A549 (cell line): ENCODE measurements around the gene LMF2. TPM values are rescaled to one million over a fixed set of nuclear protein-coding genes. Genes with fewer than 3 reads are reported as not detected.

Source experiments
- ATAC-seq, 2 experiments: fragments of 200-7000 bp in 1 of 2; fragments of >200 bp in 1 of 2; cut with Nextera tagmentation in 1 of 2; cut with Tn5 transposase in 1 of 2; 3 replicates each; pipeline versions ENCODE4 v1.8.0 to v1.9.1; 2018 to 2020; ENCODE audit warnings: mild to moderate bottlenecking in 1 of 2, moderate library complexity in 1 of 2
- CTCF ChIA-PET: fragments of 300-600 bp; sonication (Branson Sonifier 250); formaldehyde crosslinking; extraction: SDS; loops from one replicate; lab custom pipeline; 2021; ENCODE audit warnings: antibody characterized with exemption, inconsistent platforms; lab: Yijun Ruan, JAX
- POLR2A ChIA-PET: fragments of 350-600 bp; formaldehyde crosslinking; extraction: SDS; loops from one replicate; lab custom pipeline; 2021; ENCODE audit warnings: antibody characterized with exemption, inconsistent platforms; lab: Yijun Ruan, JAX
- DNase-seq, 2 experiments: peaks; one replicate each; pipeline versions ENCODE4 v3.0.0 to v3.0.0-alpha.2; 2011 to 2016; ENCODE audit warnings: low read depth in 1 of 2, low spot score in 1 of 2
- FAIRE-seq: peaks from 2 replicates; lab custom pipeline; 2011; peaks lifted over from hg19 to GRCh38; lab: Jason Lieb, UNC
- H3K27ac ChIP-seq, 2 experiments: fragments of >200 bp; sonication (Bioruptor Twin); formaldehyde crosslinking; 3 replicates each; pipeline ENCODE4 v1.5.1; 2016 to 2017
- H3K4me1 ChIP-seq: fragments of >200 bp; sonication (Bioruptor Twin); formaldehyde crosslinking; 3 replicates; pipeline ENCODE4 v1.6.1; 2016
- H3K4me2 ChIP-seq: fragments of >200 bp; sonication (Bioruptor Twin); formaldehyde crosslinking; 3 replicates; pipeline ENCODE4 v1.6.1; 2016
- H3K4me3 ChIP-seq: fragments of >200 bp; sonication (Bioruptor Twin); formaldehyde crosslinking; 3 replicates; pipeline ENCODE4 v1.5.1; 2016
- H3K9me3 ChIP-seq: fragments of >200 bp; sonication (Bioruptor Twin); formaldehyde crosslinking; 3 replicates; pipeline ENCODE4 v1.6.1; 2016
- CHD2 ChIP-seq: fragments of 150-350 bp; IDR thresholded peaks from 2 replicates; pipeline ENCODE4 v1.6.1; 2014; ENCODE audit warnings: low read length; ENCODE audit not compliant: partially characterized antibody
- CHD4 ChIP-seq: fragments of 200-600 bp; sonication (generic); IDR thresholded peaks from 2 replicates; pipeline ENCODE4 v1.6.1; 2016; ENCODE audit warnings: antibody characterized with exemption, mild to moderate bottlenecking, borderline replicate concordance
- EHMT2 ChIP-seq: fragments of 200-600 bp; sonication (generic); IDR thresholded peaks from 2 replicates; pipeline ENCODE4 v1.6.1; 2016; ENCODE audit warnings: antibody characterized with exemption, low read depth, mild to moderate bottlenecking, moderate library complexity
- FOSB ChIP-seq: fragments of 250-450 bp; sonication (Bioruptor Pico); IDR thresholded peaks from 2 replicates; pipeline ENCODE4 v1.5.0; 2020; ENCODE audit warnings: mild to moderate bottlenecking, moderate library complexity
- GATA3 ChIP-seq: IDR thresholded peaks from 2 replicates; pipeline ENCODE4 v1.6.1; 2012; ENCODE audit warnings: borderline replicate concordance
- HDAC2 ChIP-seq: fragments of 200-600 bp; sonication (generic); IDR thresholded peaks from 2 replicates; pipeline ENCODE4 v1.6.1; 2016
- HEYL ChIP-seq: fragments of 250-450 bp; sonication (Bioruptor Pico); IDR thresholded peaks from 2 replicates; pipeline ENCODE4 v1.8.0; 2021; ENCODE audit warnings: mild to moderate bottlenecking, moderate library complexity
- HMGXB4 ChIP-seq: fragments of 250-450 bp; sonication (Bioruptor Pico); IDR thresholded peaks from 2 replicates; pipeline ENCODE4 v1.5.0; 2021; ENCODE audit warnings: mild to moderate bottlenecking, moderate library complexity, borderline replicate concordance
- HOXB5 ChIP-seq: fragments of 250-450 bp; sonication (Bioruptor Pico); IDR thresholded peaks from 2 replicates; pipeline ENCODE4 v1.5.0; 2020; ENCODE audit warnings: mild to moderate bottlenecking, moderate library complexity
- JUN ChIP-seq, 2 experiments: fragments of >200 bp; sonication (Bioruptor Twin); formaldehyde crosslinking; IDR thresholded peaks; 2 replicates in 1 of 2; 3 replicates in 1 of 2; pipeline ENCODE4 v1.6.1; 2016 to 2017
- KDM5A ChIP-seq: fragments of 200-600 bp; sonication (generic); IDR thresholded peaks from 2 replicates; pipeline ENCODE4 v1.6.1; 2016; ENCODE audit warnings: antibody characterized with exemption, mild to moderate bottlenecking
- MAFK ChIP-seq: fragments of 450-650 bp; IDR thresholded peaks from 2 replicates; pipeline ENCODE4 v1.6.1; 2014; ENCODE audit not compliant: partially characterized antibody
- MYC ChIP-seq: IDR thresholded peaks from 2 replicates; pipeline ENCODE4 v1.6.1; 2012; ENCODE audit warnings: mild to moderate bottlenecking, inconsistent platforms, low read length, improper control_type of control experiment, borderline replicate concordance
- NFE2L2 ChIP-seq: fragments of 150-350 bp; conservative IDR thresholded peaks from 2 replicates; pipeline ENCODE4 v1.6.1; 2014; ENCODE audit warnings: low read length
- NPAS2 ChIP-seq: fragments of 250-450 bp; sonication (Bioruptor Pico); IDR thresholded peaks from 2 replicates; pipeline ENCODE4 v1.8.0; 2022; ENCODE audit warnings: mild to moderate bottlenecking, moderate library complexity, borderline replicate concordance
- NR3C1 ChIP-seq: fragments of >200 bp; sonication (Bioruptor Twin); formaldehyde crosslinking; IDR thresholded peaks from 3 replicates; pipeline ENCODE4 v1.6.1; 2017
- POLR2A ChIP-seq: IDR thresholded peaks from 2 replicates; pipeline ENCODE4 v1.6.1; 2012; ENCODE audit warnings: mild to moderate bottlenecking, low read length
- POLR2AphosphoS2 ChIP-seq: conservative IDR thresholded peaks from 2 replicates; pipeline ENCODE4 v1.6.1; 2012; ENCODE audit warnings: low read length, improper control_type of control experiment, inconsistent platforms
- RAD21 ChIP-seq, 2 experiments: fragments of >200 bp in 1 of 2; sonication (Bioruptor Twin) in 1 of 2; formaldehyde crosslinking in 1 of 2; IDR thresholded peaks in 1 of 2; conservative IDR thresholded peaks in 1 of 2; 2 replicates in 1 of 2; 3 replicates in 1 of 2; pipeline ENCODE4 v1.6.1; 2012 to 2018; ENCODE audit warnings: inconsistent platforms in 1 of 2
- RCOR1 ChIP-seq: fragments of 150-350 bp; IDR thresholded peaks from 2 replicates; pipeline ENCODE4 v1.6.1; 2014; ENCODE audit warnings: antibody characterized with exemption, low read length, low read depth
- RFX5 ChIP-seq: fragments of 450-650 bp; IDR thresholded peaks from 2 replicates; pipeline ENCODE4 v1.7.1; 2014; ENCODE audit warnings: antibody characterized with exemption, mild to moderate bottlenecking, moderate library complexity
- RNF2 ChIP-seq: fragments of 200-600 bp; sonication (generic); IDR thresholded peaks from 2 replicates; pipeline ENCODE4 v1.6.1; 2016; ENCODE audit warnings: low read depth, mild to moderate bottlenecking, antibody characterized with exemption, moderate library complexity, borderline replicate concordance
- SMC3 ChIP-seq: fragments of >200 bp; sonication (Bioruptor Twin); formaldehyde crosslinking; IDR thresholded peaks from 3 replicates; pipeline ENCODE4 v1.6.1; 2018; ENCODE audit warnings: inconsistent platforms
- ZFP36 ChIP-seq: fragments of 450-650 bp; IDR thresholded peaks from 2 replicates; pipeline ENCODE4 v1.6.1; 2014; ENCODE audit warnings: borderline replicate concordance; ENCODE audit not compliant: partially characterized antibody
- ZNF302 ChIP-seq: fragments of 250-450 bp; sonication (Bioruptor Pico); IDR thresholded peaks from 2 replicates; pipeline ENCODE4 v1.9.0; 2021; ENCODE audit warnings: inconsistent platforms, mild to moderate bottlenecking, moderate library complexity
- ZSCAN20 ChIP-seq: fragments of 250-450 bp; sonication (Bioruptor Pico); IDR thresholded peaks from 2 replicates; pipeline ENCODE4 v1.8.0; 2022; ENCODE audit warnings: mild to moderate bottlenecking, moderate library complexity
- WGBS: methylation state at CpG from one replicate; pipeline ENCODE4 v1.1.6; 2017; ENCODE audit errors: missing lambda C conversion rate; 5-methylcytosine and 5-hydroxymethylcytosine counted together
- polyA plus RNA-seq, 4 experiments: library from polyadenylated mRNA; depleted of rRNA in 3 of 4; stranded (reverse); fragments of >200 nt; fragmentation: RNase III in 1 of 4; extraction: RNeasy Plus Mini Kit Qiagen cat#74134 plus additional on column Dnase treatment in 1 of 4; gene quantifications; 2 replicates in 3 of 4; 3 replicates in 1 of 4; pipeline ENCODE4 v1.2.3, GENCODE V29; 2011 to 2017
- TF ChIP-seq, protein P1 (sequence below): fragments of >200 bp; sonication (Bioruptor Twin); formaldehyde crosslinking; IDR thresholded peaks from 3 replicates; pipeline ENCODE4 v1.6.1; 2016
- TF ChIP-seq, protein P2 (sequence below): fragments of 150-350 bp; IDR thresholded peaks from 2 replicates; pipeline ENCODE4 v1.6.1; 2014; ENCODE audit warnings: low read depth, mild to moderate bottlenecking, low read length

The LMF2 gene
- polyA plus RNA-seq, 2 of the 4 experiments (the other 2 are of a cell fraction): 13.0 to 32.5 TPM

GRCh38 chr22:50547263-50547985, 39.9 kb upstream of the LMF2 start:
- H3K27ac ChIP-seq: peak overlapping the region in 1 of 2 experiments; percentile 84; a peak in 1 of 6 replicates
- POLR2A ChIA-PET: no interaction called here
- TF ChIP-seq KDM5A (no peak), POLR2AphosphoS2 (no peak), MAFK (no peak), POLR2A (no peak), JUN (IDR thresholded peaks at IDR 0.05) (no peak), CHD2 (no peak), GATA3 (no peak), NR3C1 (no peak), RCOR1 (no peak), HOXB5 (CRISPR knock-in tag) (no peak), CHD4 (no peak), RFX5 (no peak), HDAC2 (no peak), ZSCAN20 (CRISPR knock-in tag) (no peak)
- TF ChIP-seq, protein P1, sequence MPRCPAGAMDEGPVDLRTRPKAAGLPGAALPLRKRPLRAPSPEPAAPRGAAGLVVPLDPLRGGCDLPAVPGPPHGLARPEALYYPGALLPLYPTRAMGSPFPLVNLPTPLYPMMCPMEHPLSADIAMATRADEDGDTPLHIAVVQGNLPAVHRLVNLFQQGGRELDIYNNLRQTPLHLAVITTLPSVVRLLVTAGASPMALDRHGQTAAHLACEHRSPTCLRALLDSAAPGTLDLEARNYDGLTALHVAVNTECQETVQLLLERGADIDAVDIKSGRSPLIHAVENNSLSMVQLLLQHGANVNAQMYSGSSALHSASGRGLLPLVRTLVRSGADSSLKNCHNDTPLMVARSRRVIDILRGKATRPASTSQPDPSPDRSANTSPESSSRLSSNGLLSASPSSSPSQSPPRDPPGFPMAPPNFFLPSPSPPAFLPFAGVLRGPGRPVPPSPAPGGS: no peak
- TF ChIP-seq, all 56 proteins: peak for 0
- DNase-seq: no peak
- no peak for FAIRE-seq
- no peaks in the 10 kb centered on the region for H3K9me3 ChIP-seq
- H3K4me1 ChIP-seq: peaks cover 27% of the 10 kb centered on the region
- no peak overlapping the region for H3K4me3 ChIP-seq
- no peak for ATAC-seq
- WGBS: 97% methylated on average over 11 of the region's 35 CpGs
- H3K4me2 ChIP-seq: no peak overlapping the region
- CTCF ChIA-PET: interaction anchor here (1.0 to 1.8 kb wide), 4 partner anchors 15 to 73 kb away, joined by 3 to 9 read pairs (median 4); partner anchors contain the start of gene SYCE3

GRCh38 chr22:50546326-50547262, 39.1 kb upstream of the LMF2 start:
- FAIRE-seq: no peak
- no peak overlapping the region for H3K4me3 ChIP-seq
- POLR2A ChIA-PET: interaction anchor here (0.9 to 1.3 kb wide), 3 partner anchors 16 to 39 kb away, joined by 3 read pairs; partner anchors contain the start of genes LMF2, NCAPH2 and SYCE3

GRCh38 chr22:50545522-50546325, 38.2 kb upstream of the LMF2 start, which contains the start of gene KLHDC7B:
TSS of gene KLHDC7B (plus strand) at chr22:50545899. CDS start at chr22:50546244, 345 bp downstream.
- H3K9me3 ChIP-seq: no peaks in the 10 kb centered on the region
- H3K4me2 ChIP-seq: peak within 1 kb of the TSS; percentile 68; the same call in 2 of the 3 replicates
- peak within 1 kb of the TSS; percentile 82 to 84 for H3K27ac ChIP-seq
- DNase-seq: no peak
- ChIA-PET CTCF (interaction anchor here (0.6 to 4.5 kb wide), 9 partner anchors 10 to 75 kb away, joined by 3 to 25 read pairs (median 5); partner anchors contain the start of genes SCO2 and SYCE3), POLR2A (interaction anchor here (0.9 to 1.4 kb wide), 4 partner anchors 14 to 38 kb away, joined by 3 to 4 read pairs (median 3); partner anchors contain the start of genes LMF2, NCAPH2 and SYCE3)
- no peak for FAIRE-seq
- peaks cover 43% of the 10 kb centered on the region for H3K4me1 ChIP-seq
- no peak within 1 kb of the TSS for H3K4me3 ChIP-seq
- 96% methylated on average over 2 of the region's 10 CpGs for WGBS
- ATAC-seq: peak; percentile 42 to 60; a peak in 5 of 6 replicates
- no peak for TF ChIP-seq NPAS2 (CRISPR knock-in tag)
- no peak for TF ChIP-seq ZFP36
- no peak for TF ChIP-seq HEYL (CRISPR knock-in tag)
- TF ChIP-seq CHD4: no peak
- no peak for TF ChIP-seq MYC
- no peak for TF ChIP-seq POLR2A
- no peak for TF ChIP-seq RNF2
- no peak for TF ChIP-seq FOSB (CRISPR knock-in tag)
- TF ChIP-seq RFX5: no peak
- TF ChIP-seq, protein P2, sequence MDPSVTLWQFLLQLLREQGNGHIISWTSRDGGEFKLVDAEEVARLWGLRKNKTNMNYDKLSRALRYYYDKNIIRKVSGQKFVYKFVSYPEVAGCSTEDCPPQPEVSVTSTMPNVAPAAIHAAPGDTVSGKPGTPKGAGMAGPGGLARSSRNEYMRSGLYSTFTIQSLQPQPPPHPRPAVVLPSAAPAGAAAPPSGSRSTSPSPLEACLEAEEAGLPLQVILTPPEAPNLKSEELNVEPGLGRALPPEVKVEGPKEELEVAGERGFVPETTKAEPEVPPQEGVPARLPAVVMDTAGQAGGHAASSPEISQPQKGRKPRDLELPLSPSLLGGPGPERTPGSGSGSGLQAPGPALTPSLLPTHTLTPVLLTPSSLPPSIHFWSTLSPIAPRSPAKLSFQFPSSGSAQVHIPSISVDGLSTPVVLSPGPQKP: no peak
- no peak for TF ChIP-seq JUN (IDR thresholded peaks at IDR 0.05)
- TF ChIP-seq HMGXB4 (CRISPR knock-in tag): no peak

More at GRCh38 chr22:50546326-50547262, 39.1 kb upstream of the LMF2 start:
- TF ChIP-seq NFE2L2 (no peak), HEYL (CRISPR knock-in tag) (no peak), GATA3 (no peak), EHMT2 (no peak), ZNF302 (no peak), SMC3 (no peak), RAD21 (conservative IDR thresholded peaks at IDR 0.05 in 1 of 2, IDR thresholded peaks at IDR 0.05 in 1 of 2) (no peak)
- TF ChIP-seq, all 56 proteins: peak for 0
- Histone ChIP-seq H3K4me2 (0 out of 3 replicates have a peak overlapping the region, but pooled peaks have one; percentile 68), H3K9me3 (no peaks in the 10 kb centered on the region), H3K27ac (peak overlapping the region; percentile 82 to 84; a peak in 5 of 6 replicates), H3K4me1 (peaks cover 35% of the 10 kb centered on the region)
- WGBS: 91% methylated on average over 11 of the region's 78 CpGs
- CTCF ChIA-PET: interaction anchor here (0.8 to 4.5 kb wide), 7 partner anchors 10 to 75 kb away, joined by 3 to 25 read pairs (median 5); partner anchors contain the start of gene SYCE3
- no peak for DNase-seq
- ATAC-seq: no peak
